ENCODE results near the gene CACNA2D2.

The CACNA2D2 gene

GRCh38 chr3:50393061-50393460, 110.4 kb downstream of the CACNA2D2 start:
- H3K4me1 ChIP-seq (ENCODE audit: insufficient read depth, low read length, severe bottlenecking) = no peaks in the 10 kb centered on the region
- H3K27me3 ChIP-seq (ENCODE audit: insufficient read depth, low read length) = no peaks in the 10 kb centered on the region
- no peaks in the 10 kb centered on the region for H3K9me3 ChIP-seq (ENCODE audit: low read length)
- TF ChIP-seq CTCF (IDR thresholded peaks at IDR 0.05; ENCODE audit: low read length) (no peak), EZH2 (IDR thresholded peaks at IDR 0.05; ENCODE audit: borderline replicate concordance, low read length) (no peak)
- no peaks in the 10 kb centered on the region for H4K20me1 ChIP-seq (ENCODE audit: insufficient read depth, low read length)
- H2AFZ ChIP-seq (ENCODE audit: low read length) = no peak overlapping the region
- no peaks in the 10 kb centered on the region for H3K9me2 ChIP-seq (ENCODE audit: low read depth, low read length)
- H3K4me3 ChIP-seq (ENCODE audit: low read depth, low read length, poor library complexity, severe bottlenecking) = no peak overlapping the region
- no peaks in the 10 kb centered on the region for H3K36me3 ChIP-seq (ENCODE audit: insufficient read depth, low read length)
- no peak overlapping the region for H3K9ac ChIP-seq (ENCODE audit: low read length)
- no peak overlapping the region for H3K4me2 ChIP-seq (ENCODE audit: low read length)
- no peak overlapping the region for H3K27ac ChIP-seq (ENCODE audit: low read depth, low read length, poor library complexity, severe bottlenecking)
- H3F3A ChIP-seq (ENCODE audit: insufficient read depth, low read length) = no peaks in the 10 kb centered on the region
- H3K79me2 ChIP-seq (ENCODE audit: insufficient read depth, low read length) = no peaks in the 10 kb centered on the region

GRCh38 chr3:50392101-50392715, 111.2 kb downstream of the CACNA2D2 start:
- Histone ChIP-seq H3K9me3 (ENCODE audit: low read length) (no peaks in the 10 kb centered on the region), H3K9ac (ENCODE audit: low read length) (no peak overlapping the region), H2AFZ (ENCODE audit: low read length) (no peak overlapping the region), H3F3A (ENCODE audit: insufficient read depth, low read length) (no peaks in the 10 kb centered on the region), H3K79me2 (ENCODE audit: insufficient read depth, low read length) (no peaks in the 10 kb centered on the region), H3K9me2 (ENCODE audit: low read depth, low read length) (no peaks in the 10 kb centered on the region), H4K20me1 (ENCODE audit: insufficient read depth, low read length) (no peaks in the 10 kb centered on the region), H3K4me1 (ENCODE audit: insufficient read depth, low read length, severe bottlenecking) (no peaks in the 10 kb centered on the region), H3K36me3 (ENCODE audit: insufficient read depth, low read length) (no peaks in the 10 kb centered on the region), H3K4me3 (ENCODE audit: low read depth, low read length, poor library complexity, severe bottlenecking) (no peak overlapping the region), H3K27ac (ENCODE audit: low read depth, low read length, poor library complexity, severe bottlenecking) (no peak overlapping the region), H3K4me2 (ENCODE audit: low read length) (no peak overlapping the region), H3K27me3 (ENCODE audit: insufficient read depth, low read length) (peaks cover 1% of the 10 kb centered on the region; the same call in 1 of the 2 replicates)
- TF ChIP-seq CTCF (IDR thresholded peaks at IDR 0.05; ENCODE audit: low read length) (no peak), EZH2 (IDR thresholded peaks at IDR 0.05; ENCODE audit: borderline replicate concordance, low read length) (no peak)

GRCh38 chr3:50390508-50391224, 112.8 kb downstream of the CACNA2D2 start:
- Histone ChIP-seq H3F3A (ENCODE audit: insufficient read depth, low read length) (no peaks in the 10 kb centered on the region), H3K79me2 (ENCODE audit: insufficient read depth, low read length) (no peaks in the 10 kb centered on the region), H3K9me2 (ENCODE audit: low read depth, low read length) (no peaks in the 10 kb centered on the region), H3K9me3 (ENCODE audit: low read length) (no peaks in the 10 kb centered on the region), H3K27ac (ENCODE audit: low read depth, low read length, poor library complexity, severe bottlenecking) (no peak overlapping the region), H4K20me1 (ENCODE audit: insufficient read depth, low read length) (no peaks in the 10 kb centered on the region), H3K4me3 (ENCODE audit: low read depth, low read length, poor library complexity, severe bottlenecking) (no peak overlapping the region), H3K9ac (ENCODE audit: low read length) (no peak overlapping the region), H2AFZ (ENCODE audit: low read length) (no peak overlapping the region), H3K4me2 (ENCODE audit: low read length) (no peak overlapping the region), H3K4me1 (ENCODE audit: insufficient read depth, low read length, severe bottlenecking) (no peaks in the 10 kb centered on the region), H3K36me3 (ENCODE audit: insufficient read depth, low read length) (no peaks in the 10 kb centered on the region), H3K27me3 (ENCODE audit: insufficient read depth, low read length) (peaks cover 6% of the 10 kb centered on the region; the same call in 1 of the 2 replicates)
- TF ChIP-seq CTCF (IDR thresholded peaks at IDR 0.05; ENCODE audit: low read length) (no peak), EZH2 (IDR thresholded peaks at IDR 0.05; ENCODE audit: borderline replicate concordance, low read length) (no peak)

Data from OCI-LY1 (cell line).